Stimulated activated naive CD4-positive, alpha-beta T cell treated with Interleukin-2 at 50 U/mL for 16 hours (primary cell): ENCODE measurements around the gene ZFP1.
"Not testable (repeated sequence)": the region's sequence is repeated elsewhere in the genome, so short reads cannot be mapped to it uniquely, and the experiment has no call there.

Source experiments
- DNase-seq: peaks from one replicate; lab custom pipeline; 2025; lab: John Stamatoyannopoulos, UW

Gene ZFP1

DNA sequence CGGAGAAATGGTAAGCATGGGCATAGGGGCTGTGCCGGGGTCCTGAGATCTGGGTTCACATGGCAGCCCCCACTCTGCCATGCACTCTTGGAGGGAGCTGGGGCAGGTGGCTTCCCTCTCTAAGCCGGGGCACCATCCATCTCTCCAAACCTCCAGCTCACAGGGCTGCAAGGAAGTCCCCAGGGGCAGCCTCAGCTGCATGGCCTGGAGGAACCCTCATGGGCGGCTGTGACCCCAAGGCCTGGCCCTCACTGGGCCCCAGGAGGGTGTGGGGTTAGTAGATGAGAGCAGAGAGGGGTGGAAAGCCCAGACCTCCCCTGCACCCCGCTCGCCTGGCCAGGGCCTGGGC lies 56.1 kb downstream of the ZFP1 start:
- no peak for DNase-seq

DNA sequence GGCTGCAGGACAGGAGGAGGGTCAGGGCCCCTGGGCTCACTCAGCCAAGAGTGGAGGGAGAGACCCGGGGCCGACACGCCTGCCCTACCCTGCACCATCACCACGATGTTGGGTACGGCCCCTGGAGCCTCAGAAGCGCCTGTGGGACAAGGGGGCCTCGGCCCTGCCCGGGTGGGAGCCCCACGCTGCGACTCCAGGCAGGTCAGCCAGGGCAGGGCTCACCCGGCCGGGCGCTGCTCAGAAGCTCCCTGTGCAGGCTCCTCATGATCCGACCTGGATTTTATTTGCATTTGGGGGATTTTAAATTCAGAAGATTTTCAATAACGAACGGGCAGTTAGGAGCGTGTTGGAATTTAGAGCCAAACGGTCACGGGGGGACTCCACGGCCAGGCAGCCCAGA lies 56.6 kb downstream of the ZFP1 start:
- DNase-seq = not testable (repeated sequence)

DNA sequence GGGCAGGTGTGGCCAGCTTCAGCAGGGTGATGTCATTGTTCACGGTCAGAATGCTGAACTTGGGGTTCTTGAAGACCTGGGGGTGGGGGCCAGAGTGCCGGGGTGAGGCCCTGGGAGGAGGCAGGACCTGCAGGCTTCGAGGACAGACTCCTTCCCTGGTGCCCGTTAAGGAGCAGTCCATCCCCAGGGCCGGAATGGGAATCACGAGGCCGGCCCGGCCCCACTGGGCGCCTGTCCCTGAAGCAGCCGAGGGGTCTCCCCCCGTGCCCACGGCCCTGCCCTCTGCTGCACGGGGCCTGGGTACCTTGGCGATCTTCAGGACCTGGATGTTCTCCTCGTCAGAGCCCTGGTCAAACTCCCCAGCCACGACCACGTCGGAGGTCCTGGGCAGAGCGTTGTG lies 57.1 kb downstream of the ZFP1 start:
- DNase-seq = not testable (repeated sequence)

DNA sequence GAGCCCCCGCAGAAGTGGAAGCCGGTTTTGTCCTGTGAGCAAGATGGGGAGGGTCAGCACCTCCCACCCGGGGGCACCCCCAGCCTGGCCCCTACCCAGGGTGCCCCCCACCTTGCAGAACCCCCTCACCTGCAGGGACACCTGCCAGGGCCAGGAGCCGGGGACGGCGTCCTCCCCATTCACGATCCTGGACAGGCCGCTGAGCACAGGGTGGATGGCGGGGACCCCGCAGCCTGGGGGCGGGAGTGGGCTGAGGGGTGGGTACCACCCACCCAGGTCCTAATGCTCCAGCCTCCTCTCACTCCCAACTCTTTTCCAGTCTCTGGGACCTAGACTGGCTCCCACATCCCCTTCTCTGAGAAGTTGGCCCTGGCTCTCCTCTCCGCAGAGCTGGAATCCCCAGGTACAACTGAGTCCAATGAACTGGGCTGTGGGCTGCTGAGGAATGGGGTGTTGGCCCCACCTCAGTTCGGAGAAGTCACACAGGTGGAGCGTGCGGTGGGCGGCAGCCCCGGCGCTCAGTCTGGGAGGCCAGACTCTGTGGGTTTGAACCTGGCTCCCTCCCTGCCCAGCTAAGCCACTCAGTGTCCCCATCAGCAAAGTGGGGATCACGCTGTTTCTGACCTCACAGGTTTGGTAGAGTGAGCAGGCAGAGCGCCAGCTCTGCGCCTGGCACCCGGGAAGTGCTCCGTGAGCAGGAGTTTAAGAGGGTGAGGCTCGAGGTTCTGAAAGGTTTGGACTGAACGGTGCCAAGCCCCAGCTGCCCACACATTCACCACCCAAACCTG lies 57.8 kb downstream of the ZFP1 start:
- not testable (repeated sequence) for DNase-seq

DNA sequence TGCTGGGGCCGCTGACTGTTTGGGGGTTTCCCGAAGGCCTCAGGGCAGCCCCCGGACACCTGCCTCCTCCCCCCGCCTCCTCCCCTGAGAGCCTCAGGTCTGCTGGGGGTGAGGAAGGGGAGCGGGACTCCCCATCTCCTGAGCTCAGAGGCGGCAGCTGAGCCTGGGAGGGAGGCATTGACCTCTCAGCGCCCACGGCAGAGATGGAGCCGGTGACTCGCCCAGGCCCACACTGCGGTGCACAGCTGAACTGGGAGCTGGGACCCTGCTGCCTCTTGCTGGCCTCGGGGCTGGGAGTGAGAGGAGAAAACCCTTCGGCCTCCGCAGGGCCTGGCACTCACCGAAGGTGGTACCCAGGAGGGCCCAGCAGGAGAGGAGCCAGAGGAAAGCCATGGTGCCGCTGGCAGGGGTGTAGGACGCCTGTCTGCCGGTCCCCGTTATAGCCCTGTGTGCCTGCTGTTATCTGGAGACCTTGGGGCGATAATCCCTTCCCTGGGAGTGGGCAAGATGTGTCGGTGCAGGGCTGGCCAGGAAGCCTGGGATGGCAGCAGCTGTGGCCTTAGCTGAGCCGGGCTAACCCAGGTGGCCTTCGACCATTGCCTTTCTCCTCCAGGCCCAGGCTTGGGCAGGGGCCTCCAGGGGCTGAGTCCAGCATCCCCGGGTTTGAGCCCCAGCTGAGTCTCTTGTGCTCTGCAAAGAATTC lies 58.6 kb downstream of the ZFP1 start, which contains the start of gene CTRB2:
Gene CTRB2, minus strand, starts transcription at position 413 of the 703 bp plus-strand sequence. Its CDS starts 20 bp downstream, at position 393.
- no peak for DNase-seq

DNA sequence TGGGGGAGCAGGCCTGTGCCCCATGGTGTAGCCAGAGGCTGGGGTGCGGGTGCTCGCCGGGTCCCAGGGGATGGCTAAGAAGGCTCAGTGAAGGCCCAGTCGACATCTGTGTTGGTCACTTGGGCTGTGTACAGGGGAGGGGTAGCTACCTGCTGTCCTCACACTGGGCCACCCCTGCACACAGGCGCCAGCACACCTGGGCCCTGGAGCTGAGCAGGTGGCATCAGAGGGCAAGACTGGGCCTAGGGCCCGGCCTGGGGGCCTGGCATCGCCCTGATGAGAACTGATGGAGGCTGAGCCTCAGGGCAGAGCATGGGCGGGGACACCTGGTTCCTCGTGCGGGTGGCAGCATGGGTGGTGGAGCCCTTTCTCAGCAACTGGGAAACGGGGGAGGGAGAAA lies 59.5 kb downstream of the ZFP1 start:
- DNase-seq = no peak

DNA sequence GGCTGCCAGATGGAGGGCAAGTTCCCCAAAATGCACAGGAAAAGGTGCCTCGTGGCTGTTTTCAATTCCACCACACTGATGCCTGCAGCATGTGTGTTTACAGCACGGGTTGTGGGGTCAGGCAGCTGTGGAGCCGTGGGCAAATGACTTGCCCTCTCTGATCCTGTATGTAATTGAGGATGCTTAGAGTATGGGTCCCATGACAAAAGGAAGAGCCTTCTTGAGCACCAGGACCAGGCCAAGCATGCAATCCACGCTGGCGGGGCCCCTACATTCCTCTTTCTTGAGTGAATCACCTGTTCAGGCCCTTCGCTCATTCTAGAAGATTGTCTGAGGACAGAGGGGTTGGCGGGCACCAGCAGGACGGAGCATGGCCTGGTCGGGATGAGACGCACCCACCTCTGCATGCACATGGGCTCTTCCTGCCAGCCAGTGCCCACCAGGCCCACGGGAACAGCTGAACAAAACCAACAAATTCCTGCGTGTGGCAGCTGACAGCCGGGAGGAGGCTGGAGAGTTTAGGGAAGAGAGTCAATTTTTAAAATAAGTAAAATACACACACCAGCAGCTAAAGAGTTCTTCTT lies 60.0 kb downstream of the ZFP1 start:
- DNase-seq = no peak

DNA sequence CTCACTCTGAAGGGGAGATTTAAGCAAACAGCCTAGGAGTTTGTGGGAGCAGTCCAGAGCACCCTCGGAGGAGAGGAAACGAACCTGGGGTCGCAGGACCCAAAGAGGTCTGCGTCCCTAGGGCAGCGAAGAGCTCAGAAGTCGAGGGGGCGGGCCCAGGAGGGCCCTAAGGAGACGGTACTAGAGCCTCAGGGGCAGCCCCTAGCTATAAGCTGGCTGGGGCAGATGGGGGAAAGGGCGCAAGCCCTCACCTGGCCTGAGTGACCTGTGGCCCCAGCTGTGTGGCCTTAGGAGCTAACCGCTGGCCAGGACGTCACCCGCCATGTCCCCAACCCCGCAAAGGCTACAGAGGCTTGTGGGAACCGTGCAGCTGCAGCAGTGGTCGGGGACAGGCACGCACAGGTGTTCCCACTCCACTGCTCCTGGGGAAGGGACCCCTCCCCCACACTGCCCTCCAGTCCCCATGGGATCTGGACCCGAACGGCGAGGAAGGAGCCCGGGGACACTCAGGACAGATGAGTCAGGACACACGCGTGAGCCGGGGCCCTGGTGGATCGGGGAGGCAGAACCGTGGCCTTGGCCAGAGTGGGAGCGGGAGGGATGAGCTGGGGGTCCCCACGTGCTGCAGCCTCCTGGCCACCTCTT lies 60.7 kb downstream of the ZFP1 start:
- no peak for DNase-seq

DNA sequence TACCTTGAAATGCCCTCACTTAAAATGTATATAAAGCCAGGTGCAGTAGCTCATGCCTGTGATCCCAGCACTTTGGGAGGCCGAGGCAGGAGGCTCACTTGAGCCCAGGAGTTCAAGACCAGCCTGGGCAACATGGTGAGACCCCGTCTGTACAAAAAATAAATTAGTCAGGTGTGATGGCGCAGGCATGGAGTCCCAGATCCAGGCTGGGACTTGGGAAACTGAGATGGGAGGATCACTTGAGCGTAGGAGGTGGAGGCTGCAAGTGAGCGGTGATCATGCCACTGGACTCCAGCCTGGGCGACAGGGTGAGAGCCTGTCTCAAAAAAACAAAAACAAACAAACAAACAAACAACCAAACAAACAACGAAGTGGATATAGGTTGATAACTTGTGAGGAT lies 61.2 kb downstream of the ZFP1 start:
- DNase-seq = not testable (repeated sequence)

DNA sequence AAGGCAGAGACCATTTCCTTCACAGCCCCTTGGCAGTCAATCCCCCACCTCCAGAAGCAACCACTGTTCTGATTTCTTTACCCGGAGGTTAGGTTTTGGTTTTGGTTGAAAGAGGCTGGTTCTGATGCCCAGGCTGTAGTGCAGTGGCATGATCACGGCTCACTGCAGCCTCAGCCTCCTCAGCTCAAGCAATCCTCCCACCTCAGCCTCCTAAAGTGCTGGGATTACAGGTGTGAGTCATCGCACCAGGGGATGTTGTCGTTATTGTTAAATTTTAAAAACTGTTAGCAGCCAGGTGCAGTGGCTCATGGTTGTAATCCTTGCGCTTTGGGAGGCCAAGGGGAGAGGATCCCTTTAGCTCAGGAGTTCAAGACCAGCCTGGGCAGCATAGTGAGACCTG lies 61.6 kb downstream of the ZFP1 start:
- DNase-seq = no peak

DNA sequence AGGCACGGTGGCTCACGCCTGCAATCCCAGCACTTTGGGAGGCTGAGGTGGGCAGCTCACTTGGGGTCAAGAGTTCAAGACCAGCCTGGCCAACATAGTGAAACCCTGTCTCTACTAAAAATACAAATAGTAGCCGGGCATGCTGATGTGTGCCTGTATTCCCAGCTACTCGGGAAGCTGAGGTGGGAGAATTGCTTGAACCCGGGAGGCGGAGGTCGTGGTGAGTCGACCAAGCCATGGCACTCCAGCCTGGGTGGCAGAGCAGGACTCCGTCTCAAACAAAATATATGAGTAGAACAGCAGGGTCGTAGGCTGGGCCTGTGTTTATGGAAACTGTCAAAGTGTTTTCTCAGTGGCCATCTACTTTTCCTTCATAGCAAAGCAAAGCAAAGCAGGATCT lies 63.0 kb downstream of the ZFP1 start:
- DNase-seq = not testable (repeated sequence)

DNA sequence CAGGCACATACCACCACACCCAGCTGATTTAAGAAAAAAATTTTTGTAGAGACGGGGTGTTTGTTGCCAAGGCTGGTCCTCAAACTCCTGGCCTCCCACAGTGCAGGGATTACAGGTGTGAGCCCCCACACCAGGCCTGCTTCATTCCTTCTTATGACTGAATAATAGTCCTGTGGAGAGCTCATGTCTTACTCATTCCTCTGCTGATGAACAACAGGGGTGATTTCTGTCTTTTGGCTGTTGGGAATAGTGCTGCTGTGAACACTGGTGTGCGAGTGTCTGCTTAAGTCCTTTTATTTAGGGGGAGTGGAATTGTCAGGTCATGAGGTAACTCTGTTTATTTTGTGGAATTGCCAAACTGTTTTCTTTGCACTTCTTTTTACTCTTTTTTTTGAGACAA lies 67.8 kb downstream of the ZFP1 start:
- DNase-seq = no peak

DNA sequence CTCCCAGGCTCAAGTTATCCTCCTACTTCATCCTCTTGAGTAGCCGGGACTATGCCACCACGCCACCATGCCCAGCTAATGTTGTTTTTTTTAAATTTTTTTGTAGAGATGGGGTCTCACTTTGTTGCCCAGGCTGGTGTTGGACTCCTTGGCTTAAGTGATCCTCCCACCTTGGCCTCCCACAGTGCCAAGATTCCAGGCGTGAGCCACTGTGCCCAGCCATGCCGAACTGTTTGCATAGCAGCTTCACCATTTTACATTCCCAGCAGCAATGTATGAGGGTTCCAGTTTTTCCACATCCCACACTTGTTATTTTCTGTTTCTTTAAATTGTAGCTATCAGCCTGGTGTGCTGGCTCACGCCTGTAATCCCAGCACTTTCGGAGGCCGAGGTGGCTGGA lies 68.3 kb downstream of the ZFP1 start:
- no peak for DNase-seq

DNA sequence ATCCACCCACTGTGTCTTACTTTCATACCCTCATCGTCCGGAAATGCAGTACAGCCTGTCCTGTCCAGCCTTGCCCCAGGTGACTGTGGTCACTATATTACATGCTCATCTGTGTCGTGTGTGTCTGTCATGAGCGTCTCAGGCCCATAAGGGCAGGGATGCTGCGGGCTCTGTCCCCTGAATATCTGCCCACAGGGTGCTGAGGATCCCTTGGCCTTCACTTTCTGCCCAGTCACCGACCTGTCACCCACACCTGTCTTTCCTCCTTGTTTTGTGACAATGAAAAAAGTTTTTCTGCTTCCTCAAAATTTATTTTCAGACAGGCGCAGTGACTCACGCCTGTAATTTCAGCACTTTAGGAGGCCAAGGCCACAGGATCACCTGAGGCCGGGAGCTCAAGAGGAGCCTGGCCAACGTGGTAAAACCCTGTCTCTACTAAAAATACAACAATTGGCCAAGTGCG lies 69.1 kb downstream of the ZFP1 start:
- no peak for DNase-seq

DNA sequence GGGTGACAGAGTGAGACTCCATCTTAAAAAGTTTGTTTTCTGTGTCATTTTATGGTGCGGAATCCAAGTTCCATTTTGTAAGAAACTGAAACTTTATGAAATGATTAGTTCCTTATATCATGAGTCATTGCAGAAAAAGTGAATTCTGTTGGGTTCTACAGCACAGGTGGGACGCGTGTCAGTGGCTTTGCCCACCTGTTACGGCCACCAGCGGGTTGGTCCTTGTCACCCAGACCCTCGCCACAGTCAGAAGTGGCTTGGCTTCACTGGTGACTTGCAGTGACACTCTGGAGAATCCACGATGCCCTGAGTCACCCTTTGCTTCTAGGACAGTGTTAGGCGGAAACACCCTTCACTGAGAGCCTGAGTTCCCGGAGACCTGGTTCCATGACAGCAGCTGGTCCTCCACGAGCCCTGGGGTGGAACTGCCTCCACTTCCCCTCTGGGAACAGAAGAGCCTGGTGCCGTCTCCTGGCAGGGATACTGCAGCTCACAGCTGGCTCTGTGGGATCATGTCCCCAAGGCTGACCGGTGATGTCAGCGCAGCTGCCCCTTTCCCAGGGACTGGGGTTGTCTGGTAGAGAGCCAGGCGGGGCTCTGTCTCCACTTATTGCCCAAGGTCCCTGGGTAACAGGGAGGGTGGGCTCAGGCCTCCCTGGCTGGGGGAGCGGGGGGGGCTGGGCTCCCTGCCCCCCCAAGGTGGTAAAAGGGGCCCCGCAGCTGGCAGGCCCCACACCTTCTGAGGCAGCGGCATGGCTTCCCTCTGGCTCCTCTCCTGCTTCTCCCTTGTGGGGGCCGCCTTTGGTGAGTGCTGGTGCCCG lies 70.1 kb downstream of the ZFP1 start, which contains the start of gene CTRB1:
Gene CTRB1, plus strand, starts transcription at position 733 of the 821 bp plus-strand sequence. Its CDS starts 20 bp downstream, at position 753.
- no peak for DNase-seq

DNA sequence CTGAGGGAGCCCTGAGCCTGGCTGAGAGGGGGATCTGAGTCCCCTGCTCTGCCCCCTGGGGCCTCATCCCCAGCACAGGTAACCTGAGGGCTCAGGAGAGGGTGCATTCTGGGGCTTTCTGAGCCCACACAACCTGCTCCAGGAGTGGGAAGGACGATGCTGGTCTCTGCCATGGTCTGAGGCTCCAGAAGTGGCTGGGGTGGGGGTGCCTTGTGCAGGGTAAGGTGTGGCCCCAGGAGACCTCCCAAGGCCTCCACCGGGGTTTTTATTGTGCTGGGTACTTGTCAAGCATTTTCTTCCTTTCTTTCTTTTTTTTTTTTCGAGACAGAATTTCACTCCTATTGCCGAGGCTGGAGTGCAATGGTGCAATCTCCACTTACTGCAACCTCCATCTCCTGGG lies 70.8 kb downstream of the ZFP1 start:
- no peak for DNase-seq

DNA sequence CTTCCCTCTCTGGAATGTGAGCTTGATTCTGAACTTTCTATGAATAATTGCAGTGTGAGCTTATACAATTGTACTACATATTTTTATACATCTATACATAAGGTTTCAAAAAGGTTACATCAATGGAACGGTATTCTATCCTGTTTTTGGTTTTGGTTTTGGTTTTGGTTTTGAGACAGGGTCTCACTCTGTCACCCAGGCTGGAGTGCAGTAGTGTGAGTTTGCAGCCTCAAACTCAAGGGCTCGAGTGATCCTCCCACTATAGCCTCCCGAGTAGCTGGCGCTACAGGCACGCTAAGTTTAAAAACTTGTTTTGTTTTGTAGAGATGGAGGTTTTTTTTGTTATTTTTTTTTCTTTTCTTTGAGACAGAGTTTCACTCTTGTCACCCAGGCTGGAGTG lies 71.5 kb downstream of the ZFP1 start:
- no peak for DNase-seq
